Stimulated activated CD4-positive, alpha-beta T cell treated with anti-CD3 and anti-CD28 coated beads, Interleukin-15, amount 100 ng/mL, for 48 hours (primary cell): ENCODE results near the gene EEF1AKMT1.
"Not testable (repeated sequence)": the region's sequence is repeated elsewhere in the genome, so short reads cannot be mapped to it uniquely, and the experiment has no call there.

Source experiments
- DNase-seq, 2 donors: peaks; one replicate each; pipeline ENCODE4 v3.0.0-alpha.2; 2020; ENCODE audit warnings: low read depth in 2 of 2

Gene EEF1AKMT1

GRCh38 chr13:20696073-20696472, 77.7 kb downstream of the EEF1AKMT1 start:
- no peak for DNase-seq

- no peak for DNase-seq
Observed at GRCh38 chr13:20691616-20692015, 82.1 kb downstream of the EEF1AKMT1 start.

DNA sequence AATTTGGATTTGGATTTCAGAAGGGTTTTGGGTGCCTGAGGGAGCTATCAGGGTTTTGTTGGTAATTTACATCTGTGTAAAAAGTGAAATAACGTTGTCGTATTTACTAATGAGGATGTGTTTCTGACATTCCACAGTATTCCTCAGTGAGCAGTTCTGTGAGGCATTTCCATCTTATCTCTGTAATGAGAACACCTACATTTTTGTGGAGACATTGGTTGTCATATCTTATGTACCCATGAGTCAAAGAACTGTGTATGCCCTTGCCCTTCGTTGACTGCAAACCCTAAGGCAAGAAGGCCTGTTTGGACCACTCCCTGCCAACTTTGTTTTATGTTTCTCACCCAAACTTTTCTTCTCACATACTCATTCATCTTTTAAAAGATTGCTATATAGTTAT, 84.5 kb downstream of the EEF1AKMT1 start:
- no peak for DNase-seq

- DNase-seq = no peak
Observed at GRCh38 chr13:20686863-20687579, 86.7 kb downstream of the EEF1AKMT1 start.

DNA sequence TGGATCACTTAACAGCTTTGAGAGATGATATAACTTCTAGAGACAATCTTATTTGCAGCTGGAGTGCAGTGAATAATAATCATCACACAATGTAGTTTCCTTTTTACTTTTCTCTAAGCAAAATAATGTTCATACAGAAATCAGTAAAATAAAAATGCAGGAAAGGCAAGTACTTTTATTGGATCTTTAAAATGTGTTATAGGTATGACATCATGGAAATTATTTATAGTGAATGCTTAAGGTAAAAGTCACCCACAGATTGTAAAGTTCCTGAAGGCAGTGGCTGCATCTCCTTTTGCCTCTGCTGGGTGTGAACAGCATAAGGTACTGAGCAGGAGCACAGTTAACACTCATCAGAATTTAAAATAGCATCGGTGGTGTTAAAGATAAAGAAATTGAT, 87.6 kb downstream of the EEF1AKMT1 start:
- no peak for DNase-seq

DNA sequence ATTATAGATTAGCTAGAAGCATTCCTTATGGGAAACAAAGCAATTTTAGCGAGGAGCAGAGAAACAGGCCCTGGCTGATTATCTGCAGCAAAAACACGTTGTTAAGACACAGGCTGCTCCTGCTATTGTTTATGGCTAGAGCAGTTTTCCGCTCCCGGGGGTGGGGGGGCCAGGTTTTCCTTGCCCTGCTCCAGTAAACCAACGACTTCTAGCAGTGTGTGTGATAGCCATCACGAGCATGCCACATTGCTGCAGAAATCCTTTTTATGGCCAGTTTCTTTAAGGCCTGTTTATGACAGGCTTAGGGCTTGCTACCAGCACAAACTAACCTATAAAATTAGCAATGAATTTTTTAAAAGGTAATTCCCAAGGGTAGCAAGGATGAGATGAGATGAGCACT, 88.7 kb downstream of the EEF1AKMT1 start:
- no peak for DNase-seq

DNA sequence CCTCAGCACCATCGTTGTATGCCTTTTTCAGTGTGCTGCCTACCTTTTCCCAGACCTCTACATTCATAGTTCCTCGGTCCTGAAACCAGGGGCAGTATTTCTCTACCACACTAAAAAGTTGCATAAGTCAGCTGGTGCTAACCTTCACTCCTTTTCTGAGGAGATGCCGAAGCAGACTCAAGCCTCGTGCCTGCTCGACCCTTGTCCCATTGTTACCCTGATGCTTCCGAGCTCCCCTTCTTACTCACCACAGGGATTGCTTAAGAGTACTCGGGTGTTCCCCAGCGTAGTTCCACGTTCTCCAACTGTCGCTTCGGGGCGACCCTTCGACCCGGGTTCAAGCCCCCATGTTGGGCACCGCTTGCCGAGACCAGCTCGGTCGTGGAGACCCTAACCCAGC, 89.2 kb downstream of the EEF1AKMT1 start:
- no peak for DNase-seq

GRCh38 chr13:20684041-20684440, 89.7 kb downstream of the EEF1AKMT1 start:
- no peak for DNase-seq

- DNase-seq = no peak
Observed at GRCh38 chr13:20682061-20682460, 91.7 kb downstream of the EEF1AKMT1 start.

DNA sequence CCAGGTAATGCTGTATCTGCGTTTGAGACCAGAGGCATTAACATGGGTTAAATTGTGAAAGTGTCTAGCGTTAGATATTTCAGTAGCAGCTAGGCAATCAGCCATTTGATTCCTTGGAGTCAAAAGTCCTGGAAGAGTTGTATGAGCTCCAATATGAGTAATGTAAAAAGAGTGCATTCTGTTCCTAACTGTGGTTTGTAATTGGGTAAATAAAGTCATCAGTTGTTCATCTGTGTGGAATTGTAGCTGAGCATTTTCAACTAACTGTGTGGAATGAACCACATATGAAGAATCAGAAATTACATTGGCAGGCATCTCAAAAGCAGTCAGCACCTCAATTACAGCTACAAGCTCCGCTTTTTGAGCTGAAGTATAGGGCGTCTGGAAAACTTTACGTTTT, 92.3 kb downstream of the EEF1AKMT1 start:
- not testable (repeated sequence) for DNase-seq

DNA sequence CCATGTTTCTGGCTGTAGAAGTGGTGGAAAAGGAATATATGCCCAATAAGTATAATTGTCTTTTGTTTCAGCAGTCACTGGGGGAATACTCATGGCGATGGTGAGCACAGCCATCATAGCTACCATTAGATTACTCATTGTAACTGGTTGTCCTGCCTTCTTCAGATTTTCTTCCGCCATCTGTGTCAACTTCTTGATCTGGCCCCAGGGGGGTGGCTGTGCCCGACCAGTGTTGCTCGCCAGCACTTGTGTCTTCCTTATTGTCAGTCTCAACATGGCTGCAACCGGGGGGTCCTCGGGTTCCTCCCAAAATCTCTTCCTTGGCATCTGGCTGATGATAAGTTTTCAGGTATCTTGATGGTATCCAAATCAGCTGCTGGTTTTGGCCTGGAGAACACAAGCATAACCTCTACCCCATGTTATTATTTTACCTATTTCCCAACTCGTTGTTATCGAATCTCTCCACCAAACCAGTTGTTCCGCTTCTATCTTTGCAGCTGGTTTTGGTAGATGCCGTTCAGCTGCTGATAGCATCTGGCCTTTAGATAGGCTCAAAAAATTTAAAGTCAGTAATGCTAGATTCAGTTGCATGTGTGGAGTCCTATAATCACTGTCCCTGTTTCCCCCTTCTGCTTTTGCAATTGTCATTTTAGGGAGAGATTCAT, 93.2 kb downstream of the EEF1AKMT1 start:
- no peak for DNase-seq

- DNase-seq = no peak
Observed at GRCh38 chr13:20679879-20680278, 93.9 kb downstream of the EEF1AKMT1 start.
